Melanocyte of skin (primary cell): ENCODE data around the gene AMY2A. TPM values are rescaled to one million over a fixed set of nuclear protein-coding genes. Genes with fewer than 3 reads are reported as not detected.

Experiments used
- small RNA-seq, 2 donors: library from RNA; depleted of rRNA; stranded (forward); fragments of <200 nt; gene quantifications; one replicate each; pipeline ENCODE3, GENCODE V24; 2012
- total RNA-seq, 2 donors: library from RNA; depleted of rRNA; stranded (reverse); fragments of >200 nt; gene quantifications; 2 replicates each; pipeline ENCODE4 v1.2.3, GENCODE V29; 2012

Gene AMY2A
- total RNA-seq, result not detected

DNA sequence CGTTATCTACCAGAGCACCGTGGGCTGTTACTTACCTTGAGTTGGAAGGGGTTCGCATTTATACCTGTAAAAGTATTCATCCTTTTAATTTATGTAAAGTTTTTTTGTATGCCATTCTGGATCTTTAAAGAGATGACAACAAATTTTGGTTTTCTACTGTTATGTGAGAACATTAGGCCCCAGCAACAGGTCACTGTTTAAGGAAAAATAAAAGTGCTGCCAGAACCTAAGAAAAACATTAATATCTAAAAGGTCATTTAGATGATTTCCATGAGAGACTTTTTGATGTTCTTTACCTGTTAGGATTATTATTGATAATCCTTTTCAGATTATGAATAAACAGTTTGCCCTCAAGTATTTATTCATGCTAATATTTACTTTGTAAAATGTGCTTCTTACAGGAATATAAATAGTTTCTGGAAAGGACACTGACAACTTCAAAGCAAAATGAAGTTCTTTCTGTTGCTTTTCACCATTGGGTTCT, at the start of gene AMY2A:
AMY2A (plus strand) TSS at position 434 of the 484 bp plus-strand sequence; CDS start at position 448, 14 bp downstream.

DNA sequence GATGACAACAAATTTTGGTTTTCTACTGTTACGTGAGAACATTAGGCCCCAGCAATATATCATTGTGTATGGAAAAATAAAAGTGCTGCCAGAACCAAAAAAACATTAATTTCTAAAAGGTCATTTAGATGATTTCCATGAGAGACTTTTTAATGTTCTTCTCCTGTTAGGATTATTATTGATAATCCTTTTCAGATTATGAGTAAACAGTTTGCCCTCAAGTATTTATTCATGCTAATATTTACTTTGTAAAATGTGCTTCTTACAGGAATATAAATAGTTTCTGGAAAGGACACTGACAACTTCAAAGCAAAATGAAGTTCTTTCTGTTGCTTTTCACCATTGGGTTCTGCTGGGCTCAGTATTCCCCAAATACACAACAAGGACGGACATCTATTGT, 45.9 kb upstream of the AMY2A start, which contains the start of gene AMY2B:
AMY2B (plus strand) TSS at position 301 of the 400 bp plus-strand sequence; CDS start at position 315, 14 bp downstream.

GRCh38 chr1:103655460-103655859, 38.2 kb downstream of the AMY2A start, which contains the start of gene AMY1A:
AMY1A (plus strand) TSS chr1:103655760; CDS start chr1:103656331, 571 bp downstream.

Small RNA genes within 50 kb of the gene (small RNA-seq; reads per million reads assigned to genes)
- gene AC105272.1, result 0 reads per million in 2 donors

Other genes with a start within 250 kb of the AMY2A start
- 10 to 100 TPM in 1 of 2 donors, 1 to 10 TPM in 1; 9.3 to 14.5 TPM for gene RNPC3, start 91.7 kb upstream of the AMY2A start, total RNA-seq
- 1 to 10 TPM in 1 of 2 donors, under 1 TPM in 1; 1.00 to 1.0 TPM for gene AMY2B, start 45.8 kb upstream of the AMY2A start, total RNA-seq
- gene AMY1A, start 38.3 kb downstream of the AMY2A start, total RNA-seq, result not detected
- not detected for gene AMY1B, start 78.8 kb downstream of the AMY2A start, total RNA-seq
- not detected for gene AMY1C, start 132.5 kb downstream of the AMY2A start, total RNA-seq